NCI-H2107 treated with DMSO at 0.1 percent for 48 hours (cell line): ENCODE results near the gene ZNF440.
A peak's percentile ranks its signal among the peaks of the same experiment; 100 is the strongest.
"Not testable (repeated sequence)": the region's sequence is repeated elsewhere in the genome, so short reads cannot be mapped to it uniquely, and the experiment has no call there.

Experiments
- DNase-seq: peaks from one replicate; lab custom pipeline; 2025; ENCODE audit not compliant: unreplicated experiment; lab: John Stamatoyannopoulos, UW

The ZNF440 gene

DNA sequence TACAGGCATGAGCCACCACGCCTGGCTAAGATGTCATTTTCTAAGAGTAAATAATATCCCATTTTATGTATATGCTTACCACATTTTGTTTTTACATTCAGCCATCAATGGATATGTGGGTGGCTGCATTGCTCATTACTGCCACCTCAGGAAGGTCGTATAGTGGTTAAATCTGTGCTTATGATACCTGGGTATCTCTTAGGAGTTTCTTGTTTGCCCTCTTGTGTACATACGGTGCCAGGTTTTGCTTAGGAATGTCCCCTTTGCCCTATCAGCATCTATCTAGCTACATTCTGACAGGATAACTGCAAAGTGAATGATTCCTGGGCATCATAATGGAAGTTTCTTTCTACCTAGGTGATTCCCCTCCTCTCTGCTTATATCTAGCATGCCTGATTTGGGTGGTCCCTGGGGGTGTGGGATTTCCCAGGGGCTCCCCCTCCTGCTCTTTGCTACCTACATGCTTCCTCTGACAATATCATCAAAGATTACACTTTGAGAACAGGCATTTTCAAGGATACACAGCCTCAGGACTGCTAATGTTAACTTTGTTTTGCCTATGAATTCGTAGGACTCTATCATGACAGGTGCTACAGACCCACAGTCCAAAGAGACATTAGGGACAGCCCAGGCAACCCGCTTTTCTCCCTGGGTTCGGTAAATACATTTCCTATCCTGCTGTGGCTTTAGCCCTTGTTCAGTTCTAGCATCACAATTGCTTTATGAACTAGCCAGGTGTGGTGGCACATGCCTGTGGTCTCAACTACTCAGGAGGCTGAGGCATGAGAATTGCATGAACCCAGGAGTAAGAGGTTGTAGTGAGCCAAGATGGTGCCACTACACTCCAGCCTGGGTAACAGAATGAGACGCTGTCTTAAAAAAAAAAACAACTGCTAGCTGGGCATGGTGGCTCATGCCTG is 15.1 kb downstream of the ZNF440 start:
- not testable (repeated sequence) for DNase-seq

DNA sequence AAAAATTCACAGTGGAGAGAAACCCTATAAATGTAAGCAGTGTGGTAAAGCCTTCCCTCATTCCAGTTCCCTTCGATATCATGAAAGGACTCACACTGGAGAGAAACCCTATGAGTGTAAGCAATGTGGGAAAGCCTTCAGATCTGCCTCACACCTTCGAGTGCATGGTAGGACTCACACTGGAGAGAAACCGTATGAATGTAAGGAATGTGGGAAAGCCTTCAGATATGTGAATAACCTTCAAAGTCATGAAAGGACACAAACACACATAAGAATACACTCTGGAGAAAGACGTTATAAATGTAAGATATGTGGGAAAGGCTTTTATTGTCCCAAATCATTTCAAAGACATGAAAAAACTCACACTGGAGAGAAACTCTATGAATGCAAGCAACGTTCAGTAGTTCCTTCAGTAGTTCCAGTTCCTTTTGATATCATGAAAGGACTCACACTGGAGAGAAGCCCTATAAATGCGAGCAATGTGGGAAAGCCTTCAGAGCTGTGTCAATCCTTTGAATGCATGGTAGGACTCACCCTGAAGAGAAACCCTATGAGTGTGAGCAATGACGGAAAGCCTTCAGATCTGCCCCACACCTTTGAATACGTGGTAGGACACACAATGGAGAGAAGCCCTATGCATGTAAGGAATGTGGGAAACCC is 18.3 kb downstream of the ZNF440 start:
- DNase-seq: no peak

DNA sequence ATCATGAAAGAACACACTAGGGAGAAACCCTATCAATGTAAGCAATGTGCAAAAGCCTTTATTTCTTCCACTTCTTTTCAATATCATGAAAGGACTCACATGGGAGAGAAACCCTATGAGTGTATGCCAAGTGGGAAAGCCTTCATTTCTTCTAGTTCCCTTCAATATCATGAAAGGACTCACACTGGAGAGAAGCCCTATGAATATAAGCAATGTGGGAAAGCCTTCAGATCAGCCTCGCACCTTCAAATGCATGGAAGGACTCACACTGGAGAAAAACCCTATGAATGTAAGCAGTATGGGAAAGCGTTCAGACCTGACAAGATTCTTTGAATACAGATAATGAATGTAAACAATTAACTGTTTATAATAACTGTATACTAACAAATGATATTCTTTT is 19.5 kb downstream of the ZNF440 start:
- no peak for DNase-seq

DNA sequence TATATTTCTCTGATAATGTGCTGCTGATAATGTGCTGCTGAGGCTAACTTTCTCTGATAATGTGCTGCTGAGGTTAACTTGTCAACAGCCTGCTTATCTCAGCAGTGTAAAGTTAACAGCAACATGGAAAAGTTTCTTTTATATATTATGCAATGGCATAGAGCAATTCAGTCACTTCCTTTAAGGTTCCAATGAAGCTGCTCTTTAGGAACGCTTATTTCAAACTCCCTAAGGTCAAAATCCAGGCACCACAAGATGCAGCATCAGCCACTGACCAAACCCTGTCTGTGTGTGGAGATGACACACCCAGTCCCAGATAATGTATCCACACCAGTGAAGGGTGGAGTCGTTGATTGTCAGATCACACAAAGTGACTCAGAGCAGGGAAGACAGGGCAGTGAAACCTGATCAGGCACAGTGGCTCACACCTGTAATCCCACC is 21.6 kb downstream of the ZNF440 start:
- not testable (repeated sequence) for DNase-seq

DNA sequence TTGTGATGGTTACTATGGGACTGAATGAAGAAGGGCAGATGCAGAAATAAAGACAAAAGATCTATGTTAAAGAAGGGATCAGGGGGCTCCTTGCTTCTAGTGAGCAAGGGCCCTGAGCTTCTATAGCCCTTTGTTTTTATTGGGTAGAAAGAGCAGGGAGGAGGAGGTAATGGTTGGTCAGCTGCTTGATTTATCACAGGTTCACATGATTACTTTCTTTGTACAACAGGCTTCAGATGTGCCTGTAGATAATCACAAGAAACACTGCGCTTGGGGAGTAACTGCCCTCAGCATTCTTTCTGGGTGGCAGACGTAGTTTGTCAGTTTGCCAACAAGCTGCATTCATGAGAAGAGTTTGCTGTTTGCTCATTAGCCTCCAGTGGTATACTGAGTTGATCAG is 29.6 kb downstream of the ZNF440 start:
- no peak for DNase-seq

DNA sequence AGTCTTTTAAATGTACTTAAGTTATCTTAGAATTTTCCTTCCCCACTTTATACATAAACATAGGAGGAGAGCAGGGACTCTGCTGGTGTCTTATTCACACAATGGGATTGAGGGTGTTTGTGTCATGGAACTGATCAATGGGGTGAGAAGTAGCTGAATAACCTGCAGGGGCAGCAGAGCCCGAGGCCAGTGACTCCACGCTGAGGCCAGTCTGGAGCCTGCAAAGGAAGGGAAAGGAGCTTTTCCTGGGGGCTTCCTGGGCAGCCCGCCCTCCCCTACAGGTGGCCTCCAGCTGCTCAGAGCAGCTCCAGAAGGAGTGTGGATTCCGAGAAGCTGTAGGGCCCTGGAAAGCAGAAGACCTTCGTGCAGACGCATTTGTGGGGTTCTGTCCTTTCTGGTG is 33.5 kb downstream of the ZNF440 start:
- DNase-seq: not testable (repeated sequence)

DNA sequence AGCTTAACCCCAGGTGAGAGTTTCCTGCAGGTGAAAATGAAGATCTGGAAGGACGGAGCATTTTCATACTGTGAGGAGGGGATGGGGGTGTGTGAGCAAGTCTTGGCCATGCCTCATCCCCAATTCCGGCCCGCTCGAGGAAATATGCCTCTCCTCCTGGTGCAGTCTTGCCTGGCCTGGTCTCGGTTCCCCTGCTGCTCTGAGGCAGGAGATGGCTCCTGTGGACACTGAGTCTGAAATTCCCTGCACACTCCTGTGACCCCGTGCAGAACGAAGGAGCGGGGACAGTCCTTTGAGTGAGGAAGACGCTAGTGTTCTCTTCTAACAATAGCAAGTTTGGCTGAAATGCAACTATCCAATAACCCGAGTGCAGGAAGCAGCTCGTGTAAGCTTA is 34.1 kb downstream of the ZNF440 start:
- DNase-seq: no peak

DNA sequence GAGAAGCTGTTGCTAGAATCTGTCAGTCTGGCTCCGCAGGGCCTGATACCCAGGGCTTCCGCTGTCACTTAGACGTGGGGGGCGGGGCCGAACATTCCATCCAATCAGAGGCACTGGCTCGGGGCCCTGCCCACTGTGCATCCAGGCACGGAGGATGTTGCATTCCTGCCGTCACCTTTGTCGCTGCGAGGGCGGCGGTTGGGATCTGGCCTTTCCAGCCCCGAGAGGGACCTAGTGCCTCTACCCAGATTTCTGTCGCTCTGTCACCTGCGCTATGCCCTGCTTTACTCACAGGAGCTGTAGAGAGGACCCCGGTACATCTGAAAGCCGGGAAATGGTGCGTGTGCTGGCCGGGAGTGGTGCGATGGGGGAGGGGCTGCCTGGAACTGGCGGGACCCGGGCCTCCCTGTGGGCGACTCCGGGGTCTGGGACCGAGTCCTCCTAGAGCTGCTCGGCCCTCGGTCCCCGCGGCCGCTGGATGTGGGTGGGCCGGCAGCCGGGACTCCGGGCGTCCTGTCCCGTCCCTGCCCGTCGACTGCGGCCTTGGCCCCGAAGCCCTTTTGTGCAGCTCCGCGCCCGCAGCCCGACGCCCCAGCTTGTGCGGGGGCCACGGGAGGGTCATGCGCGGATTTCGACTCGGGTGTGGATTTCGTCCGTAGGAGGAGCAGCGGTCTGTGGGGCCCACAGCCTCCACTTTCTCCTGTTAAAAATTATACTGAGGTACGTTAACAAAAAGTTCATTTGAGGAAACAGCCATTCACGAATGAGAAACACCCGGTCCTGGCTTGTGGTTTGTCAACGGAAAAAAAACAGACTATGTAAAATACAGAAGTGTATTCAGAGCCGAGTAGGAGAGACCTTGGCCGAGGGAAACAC is 34.8 kb downstream of the ZNF440 start, which contains the start of gene ZNF439:
Gene ZNF439 (plus strand): TSS at position 133 of the 876 bp plus-strand sequence. CDS start 142 bp downstream, at position 275.
- DNase-seq: peak; percentile 31

DNA sequence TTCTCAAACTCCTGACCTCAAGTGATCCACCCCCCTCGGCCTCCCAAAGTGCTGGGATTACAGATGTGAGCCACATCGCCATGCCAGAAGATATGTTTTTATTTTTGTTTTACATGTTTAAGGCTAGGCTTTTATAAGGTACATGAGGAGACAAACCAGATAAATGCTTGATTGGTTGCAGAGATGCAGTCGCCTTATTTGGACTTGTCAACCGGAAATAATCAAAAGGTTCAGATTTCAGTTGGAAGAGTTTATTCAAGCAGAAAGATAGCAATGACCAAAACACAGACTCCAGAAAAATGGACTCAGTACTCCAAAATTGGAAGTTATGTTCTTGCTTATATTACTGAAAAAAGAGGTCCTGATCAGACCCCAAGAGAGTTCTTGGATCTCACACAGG is 36.2 kb downstream of the ZNF440 start:
- not testable (repeated sequence) for DNase-seq

DNA sequence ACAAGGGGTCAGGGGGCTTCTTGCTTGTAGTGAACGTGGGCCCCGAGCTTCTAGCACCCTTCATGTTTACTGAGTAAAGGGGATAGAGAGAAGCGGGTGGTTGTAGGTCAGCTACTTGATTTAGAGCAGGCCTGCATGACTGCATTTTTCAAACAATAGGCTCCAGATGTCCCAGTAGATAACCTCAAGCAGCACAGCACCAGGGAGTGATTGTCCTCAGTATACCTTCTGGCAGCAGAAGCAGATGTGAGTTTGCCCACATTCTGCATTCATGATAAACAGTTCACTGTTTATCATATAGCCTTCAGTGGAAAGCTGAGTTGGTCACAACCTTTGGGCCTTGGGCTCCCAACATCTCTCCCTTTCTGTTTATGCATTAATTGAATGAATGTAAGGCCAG is 39.3 kb downstream of the ZNF440 start:
- no peak for DNase-seq

DNA sequence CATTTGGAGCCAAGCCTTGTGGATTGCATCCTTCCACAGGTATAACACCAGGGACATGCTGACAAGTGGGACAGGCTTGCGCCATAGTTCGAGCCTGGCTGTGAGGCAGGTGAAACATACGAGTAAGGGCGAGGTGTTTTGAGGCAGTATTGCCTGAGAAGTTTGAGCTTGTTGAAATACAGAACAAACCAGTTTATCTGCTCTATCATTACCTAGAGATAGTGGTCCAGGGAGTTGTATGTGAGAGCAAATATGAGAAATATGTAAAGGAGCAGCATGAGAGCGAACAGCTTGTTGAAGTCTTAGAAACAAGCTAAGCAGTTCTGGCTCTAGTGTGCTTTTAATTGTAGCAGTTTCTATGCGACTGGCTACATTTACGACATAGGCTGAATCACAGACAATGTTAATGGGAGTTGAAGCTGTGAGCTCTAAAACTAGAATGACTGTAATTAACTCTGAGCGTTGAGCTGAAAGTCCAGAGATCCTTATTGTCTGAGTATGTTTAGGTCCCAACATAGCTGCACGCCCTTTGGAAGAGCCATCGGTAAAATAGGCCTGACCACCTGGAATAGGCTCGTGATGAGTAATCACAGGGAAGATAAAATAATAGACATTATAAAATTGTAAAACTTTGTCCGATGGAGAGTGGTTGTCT is 42.6 kb downstream of the ZNF440 start:
- DNase-seq: no peak

DNA sequence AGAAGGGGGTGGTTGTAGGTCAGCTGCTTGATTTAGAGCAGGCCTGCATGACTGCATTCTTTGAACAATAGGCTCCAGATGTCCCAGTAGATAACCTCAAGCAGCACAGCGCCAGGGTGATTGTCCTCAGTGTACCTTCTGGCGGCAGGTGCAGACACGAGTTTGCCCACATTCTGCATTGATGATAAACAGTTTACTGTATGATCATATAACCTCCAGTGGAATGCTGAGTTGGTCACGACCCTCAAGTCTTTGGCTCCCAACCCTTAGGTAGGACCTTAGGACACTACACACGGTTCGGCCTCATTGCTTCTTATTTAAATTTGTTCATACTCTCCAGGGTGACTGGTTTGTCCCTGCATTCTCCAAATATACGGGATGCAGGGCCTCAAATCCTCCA is 46.6 kb downstream of the ZNF440 start:
- DNase-seq: no peak

DNA sequence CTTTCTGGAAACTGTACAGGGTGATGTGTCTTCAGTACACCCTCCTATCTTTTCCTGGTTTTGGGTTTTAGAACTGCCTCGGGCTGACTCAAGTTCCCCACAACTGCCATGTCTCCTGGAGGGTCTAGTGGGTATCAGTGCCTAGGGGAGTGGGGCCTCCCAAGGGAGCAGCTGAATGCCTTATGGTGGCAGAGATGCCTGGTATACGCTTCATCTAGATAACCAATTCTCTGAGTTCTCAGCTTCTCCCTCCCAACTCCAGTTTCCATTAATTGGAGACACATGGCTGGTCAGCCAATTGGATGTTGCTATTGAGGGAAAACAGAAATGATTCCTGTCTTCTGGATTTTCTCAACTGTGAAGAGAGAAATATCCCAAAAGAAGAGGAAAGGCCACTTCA is 47.2 kb downstream of the ZNF440 start:
- DNase-seq: no peak

DNA sequence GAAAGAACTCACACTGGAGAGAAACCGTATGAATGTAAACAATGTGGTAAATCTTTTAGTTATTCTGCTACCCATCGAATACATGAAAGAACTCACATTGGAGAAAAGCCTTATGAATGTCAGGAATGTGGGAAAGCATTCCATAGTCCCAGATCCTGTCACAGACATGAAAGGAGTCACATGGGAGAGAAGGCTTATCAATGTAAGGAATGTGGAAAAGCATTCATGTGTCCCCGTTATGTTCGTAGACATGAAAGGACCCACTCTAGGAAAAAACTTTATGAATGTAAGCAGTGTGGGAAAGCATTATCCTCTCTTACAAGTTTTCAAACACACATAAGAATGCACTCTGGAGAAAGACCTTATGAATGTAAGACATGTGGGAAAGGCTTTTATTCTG is 53.7 kb downstream of the ZNF440 start:
- not testable (repeated sequence) for DNase-seq

DNA sequence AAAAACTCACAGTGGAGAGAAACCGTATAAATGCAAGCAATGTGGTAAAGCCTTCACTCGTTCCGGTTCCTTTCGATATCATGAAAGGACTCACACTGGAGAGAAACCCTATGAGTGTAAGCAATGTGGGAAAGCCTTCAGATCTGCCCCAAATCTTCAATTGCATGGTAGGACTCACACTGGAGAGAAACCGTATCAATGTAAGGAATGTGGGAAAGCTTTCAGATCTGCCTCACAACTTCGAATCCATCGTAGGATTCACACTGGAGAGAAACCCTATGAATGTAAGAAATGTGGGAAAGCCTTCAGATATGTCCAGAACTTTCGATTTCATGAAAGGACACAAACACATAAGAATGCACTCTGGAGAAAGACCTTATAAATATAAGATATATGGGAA is 54.1 kb downstream of the ZNF440 start:
- DNase-seq: no peak

DNA sequence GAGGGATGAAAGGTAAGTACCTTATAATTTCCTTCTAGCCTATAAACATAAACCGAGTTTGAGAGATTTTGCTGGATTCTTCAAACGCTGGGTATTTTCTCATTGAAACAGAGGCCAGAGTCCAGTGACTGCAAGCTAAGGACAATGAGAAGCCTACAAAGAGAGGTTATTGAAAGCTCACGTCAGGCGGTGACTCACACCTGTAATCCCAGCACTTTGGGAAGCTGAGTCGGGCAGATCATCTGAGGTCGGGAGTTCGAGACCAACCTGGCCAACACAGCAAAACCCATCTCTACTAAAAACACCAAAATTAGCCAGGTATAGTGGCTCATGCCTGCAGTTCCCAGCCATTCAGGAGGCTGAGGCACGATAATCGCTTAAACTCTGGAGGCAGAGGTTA is 58.6 kb downstream of the ZNF440 start:
- DNase-seq: no peak

DNA sequence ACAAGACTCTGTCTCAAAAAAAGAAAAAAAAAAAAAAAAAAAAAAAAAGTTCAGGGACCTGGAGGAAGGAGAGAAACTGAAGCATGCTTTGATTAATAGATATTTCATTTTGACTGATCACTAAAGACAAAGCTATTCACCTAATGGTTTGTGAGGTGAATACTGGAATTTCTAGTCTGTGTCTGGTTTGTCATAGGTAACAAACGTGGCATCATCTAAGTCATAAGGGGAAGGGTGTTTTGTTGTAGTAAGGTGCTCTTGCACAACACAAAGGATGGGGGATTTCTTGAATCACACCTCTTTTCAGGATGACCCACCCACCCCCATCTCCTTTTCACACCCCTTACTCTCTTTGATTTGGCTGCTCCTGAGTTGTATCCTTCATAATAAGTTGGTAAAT is 59.7 kb downstream of the ZNF440 start:
- DNase-seq: no peak

DNA sequence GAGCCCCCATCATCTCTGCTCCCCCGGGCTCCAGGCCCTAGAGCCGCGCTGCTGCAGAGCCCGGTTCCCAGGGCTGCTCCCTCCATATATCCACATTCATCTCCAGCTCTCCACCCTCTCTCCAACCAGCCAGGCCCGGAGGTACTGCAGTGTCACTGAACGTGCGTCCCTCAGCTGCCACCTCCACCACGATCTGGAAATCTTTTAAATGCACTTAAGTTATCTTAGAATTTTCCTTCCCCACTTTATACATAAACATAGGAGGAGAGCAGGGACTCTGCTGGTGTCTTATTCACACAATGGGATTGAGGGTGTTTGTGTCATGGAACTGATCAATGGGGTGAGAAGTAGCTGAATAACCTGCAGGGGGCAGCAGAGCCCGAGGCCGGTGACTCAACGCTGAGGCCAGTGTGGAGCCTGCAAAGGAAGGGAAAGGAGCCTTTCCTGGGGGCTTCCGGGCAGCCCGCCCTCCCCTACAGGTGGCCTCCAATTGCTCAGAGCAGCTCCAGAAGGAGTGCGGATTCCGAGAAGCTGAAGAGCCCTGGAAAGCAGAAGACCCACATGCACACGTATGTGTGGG is 65.7 kb downstream of the ZNF440 start:
- not testable (repeated sequence) for DNase-seq

DNA sequence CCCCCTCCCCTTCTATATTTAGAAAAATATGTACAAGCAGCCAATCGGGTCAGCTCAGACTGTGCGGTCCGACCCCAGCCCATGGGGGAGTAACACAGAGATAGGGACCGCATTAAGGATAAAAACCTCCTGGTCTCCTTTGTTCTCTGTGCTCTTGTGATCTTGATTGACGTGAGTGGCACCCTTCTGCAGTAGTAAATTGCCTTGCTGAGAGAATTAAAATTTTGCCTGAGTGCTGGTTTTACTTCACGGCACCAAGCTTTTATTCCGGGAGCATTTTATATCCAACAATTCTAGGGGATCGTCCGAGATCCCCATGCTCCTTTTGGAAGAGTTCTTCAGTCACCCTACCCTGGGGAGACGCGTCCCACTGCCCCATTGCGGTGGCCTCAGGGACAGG is 66.5 kb downstream of the ZNF440 start:
- no peak for DNase-seq

DNA sequence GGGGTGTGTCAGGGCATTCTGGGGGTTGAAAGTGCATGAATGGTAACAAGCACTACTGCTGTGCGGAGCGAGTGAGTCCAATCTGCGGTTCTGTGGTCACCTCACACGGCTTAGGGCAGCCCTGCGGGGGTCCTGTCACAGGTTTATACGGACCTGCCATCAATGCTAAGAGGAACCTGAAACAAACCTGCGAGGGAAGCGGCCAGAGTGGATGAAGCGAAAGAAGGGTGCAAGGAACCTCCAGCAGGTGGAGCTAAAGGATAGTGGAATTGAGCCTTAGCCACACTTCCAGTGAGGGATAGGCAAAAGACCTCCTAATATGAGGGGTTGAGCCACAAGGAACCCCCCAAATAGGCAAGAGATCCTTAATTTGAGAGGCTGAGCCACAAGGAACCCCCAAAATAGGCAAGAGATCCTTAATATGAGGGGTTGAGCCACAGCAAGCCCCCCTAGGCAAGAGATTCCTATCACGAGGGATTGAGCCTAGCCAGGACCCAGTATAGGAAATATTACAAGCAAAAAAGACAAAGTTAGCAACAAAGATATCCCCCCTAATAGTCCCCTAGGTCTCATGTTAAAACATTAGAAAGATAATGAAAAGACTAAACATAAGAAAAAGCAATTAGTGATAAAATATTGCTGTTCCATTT is 67.2 kb downstream of the ZNF440 start:
- DNase-seq: peak; percentile 2
